OCI-LY3 (cell line): ENCODE data around the gene KLHL42.

Experiments used
- H2AFZ ChIP-seq: fragments of 200-600, 300-600 bp; shearing (Covaris generic); 2 replicates; pipeline ENCODE4 v1.6.0; 2014; ENCODE audit warnings: antibody characterized with exemption, low read depth, low read length
- H3K27ac ChIP-seq: fragments of 200-600, 300-600 bp; sonication (generic); 2 replicates; pipeline ENCODE4 v1.5.1; 2014; ENCODE audit warnings: mild to moderate bottlenecking, low read length, moderate library complexity, mixed read lengths
- H3K27me3 ChIP-seq: fragments of 200-600, 300-600 bp; sonication (generic); 2 replicates; pipeline ENCODE4 v1.6.1; 2014; ENCODE audit warnings: low read depth, low read length, mixed read lengths
- H3K36me3 ChIP-seq: fragments of 200-600, 300-600 bp; sonication (generic); replicated peaks from 2 replicates; pipeline ENCODE3; 2014; ENCODE audit warnings: low read depth, low read length, mixed read lengths
- H3K4me1 ChIP-seq: fragments of 300-600, 200-600 bp; sonication (generic); 2 replicates; pipeline ENCODE4 v1.6.1; 2014; ENCODE audit warnings: low read length, mixed read lengths
- H3K4me2 ChIP-seq: fragments of 200-600, 300-600 bp; sonication (generic); 2 replicates; pipeline ENCODE4 v1.6.1; 2014; ENCODE audit warnings: low read length, mixed read lengths
- H3K4me3 ChIP-seq: fragments of 300-600, 200-600 bp; sonication (generic); 2 replicates; pipeline ENCODE4 v1.5.1; 2014; ENCODE audit warnings: antibody characterized with exemption, mild to moderate bottlenecking, low read length, moderate library complexity
- H3K79me2 ChIP-seq: fragments of 300-600, 200-600 bp; shearing (Covaris generic); 2 replicates; pipeline ENCODE4 v1.6.1; 2014; ENCODE audit warnings: mild to moderate bottlenecking, low read length, mixed read lengths
- H3K9ac ChIP-seq: fragments of 300-600, 200-600 bp; shearing (Covaris generic); 2 replicates; pipeline ENCODE4 v1.6.0; 2014; ENCODE audit warnings: mild to moderate bottlenecking, low read length, moderate library complexity
- H3K9me3 ChIP-seq: fragments of 200-600, 300-600 bp; shearing (Covaris generic); 2 replicates; pipeline ENCODE4 v1.6.1; 2014; ENCODE audit warnings: low read length, mixed read lengths; ENCODE audit not compliant: insufficient read depth
- H4K20me1 ChIP-seq: fragments of 200-600, 300-600 bp; sonication (generic); 2 replicates; pipeline ENCODE4 v1.6.1; 2016; ENCODE audit warnings: low read length, mixed read lengths; ENCODE audit not compliant: insufficient read depth
- EZH2phosphoT487 ChIP-seq: fragments of 200-600 bp; shearing (Covaris generic); IDR thresholded peaks from 2 replicates; pipeline ENCODE4 v1.6.1; 2018; ENCODE audit warnings: antibody characterized with exemption, mixed run types, low read depth
- TF ChIP-seq, protein P1 (sequence below): fragments of 200-600, 300-600 bp; sonication (generic); IDR thresholded peaks from 2 replicates; pipeline ENCODE4 v1.5.1; 2014; ENCODE audit warnings: antibody characterized with exemption, low read length, low read depth

KLHL42 gene

DNA sequence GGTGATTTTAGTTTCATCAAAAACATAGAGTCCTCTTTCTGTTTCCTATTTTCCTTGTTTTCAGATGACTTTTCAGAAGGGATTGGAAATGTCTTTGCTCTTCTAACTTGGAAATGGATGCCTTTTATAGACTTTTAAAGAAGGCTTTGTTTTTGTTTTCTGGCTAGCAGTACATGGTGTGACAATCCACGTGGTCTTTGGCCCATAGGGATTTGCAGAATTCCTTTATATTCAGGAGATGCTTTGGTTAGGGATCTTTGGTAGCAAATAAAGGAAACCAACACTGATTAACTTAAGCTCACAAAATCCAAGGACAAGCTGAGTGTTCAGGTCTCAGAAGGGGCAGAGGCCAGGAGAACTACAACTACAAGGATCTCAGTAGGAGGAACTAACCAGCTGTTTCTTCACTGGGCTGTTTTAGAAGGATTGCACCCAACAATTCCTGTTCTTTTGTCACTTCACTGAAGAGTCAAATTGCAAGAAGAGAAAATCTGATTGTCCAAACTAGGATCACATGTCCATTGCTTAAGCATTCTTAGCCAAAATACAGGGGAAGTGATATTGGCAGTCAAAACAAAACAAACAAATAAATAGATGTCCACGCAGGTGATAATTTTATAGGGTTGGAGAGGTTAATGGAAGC lies 58.6 kb downstream of the KLHL42 start:
- no peak overlapping the region for H2AFZ ChIP-seq
- H3K4me3 ChIP-seq: no peak overlapping the region
- H3K27ac ChIP-seq: no peak overlapping the region
- no peaks in the 10 kb centered on the region for H3K79me2 ChIP-seq
- H3K4me1 ChIP-seq: peaks cover 20% of the 10 kb centered on the region
- H3K9ac ChIP-seq: no peak overlapping the region
- H3K27me3 ChIP-seq: no peaks in the 10 kb centered on the region
- H3K4me2 ChIP-seq: no peak overlapping the region
- H4K20me1 ChIP-seq: no peaks in the 10 kb centered on the region
- TF ChIP-seq EZH2phosphoT487: no peak
- TF ChIP-seq, protein P1, sequence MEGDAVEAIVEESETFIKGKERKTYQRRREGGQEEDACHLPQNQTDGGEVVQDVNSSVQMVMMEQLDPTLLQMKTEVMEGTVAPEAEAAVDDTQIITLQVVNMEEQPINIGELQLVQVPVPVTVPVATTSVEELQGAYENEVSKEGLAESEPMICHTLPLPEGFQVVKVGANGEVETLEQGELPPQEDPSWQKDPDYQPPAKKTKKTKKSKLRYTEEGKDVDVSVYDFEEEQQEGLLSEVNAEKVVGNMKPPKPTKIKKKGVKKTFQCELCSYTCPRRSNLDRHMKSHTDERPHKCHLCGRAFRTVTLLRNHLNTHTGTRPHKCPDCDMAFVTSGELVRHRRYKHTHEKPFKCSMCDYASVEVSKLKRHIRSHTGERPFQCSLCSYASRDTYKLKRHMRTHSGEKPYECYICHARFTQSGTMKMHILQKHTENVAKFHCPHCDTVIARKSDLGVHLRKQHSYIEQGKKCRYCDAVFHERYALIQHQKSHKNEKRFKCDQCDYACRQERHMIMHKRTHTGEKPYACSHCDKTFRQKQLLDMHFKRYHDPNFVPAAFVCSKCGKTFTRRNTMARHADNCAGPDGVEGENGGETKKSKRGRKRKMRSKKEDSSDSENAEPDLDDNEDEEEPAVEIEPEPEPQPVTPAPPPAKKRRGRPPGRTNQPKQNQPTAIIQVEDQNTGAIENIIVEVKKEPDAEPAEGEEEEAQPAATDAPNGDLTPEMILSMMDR: no peak
- no peaks in the 10 kb centered on the region for H3K36me3 ChIP-seq
- H3K9me3 ChIP-seq: peaks cover 7% of the 10 kb centered on the region; the same call in 1 of the 2 replicates

DNA sequence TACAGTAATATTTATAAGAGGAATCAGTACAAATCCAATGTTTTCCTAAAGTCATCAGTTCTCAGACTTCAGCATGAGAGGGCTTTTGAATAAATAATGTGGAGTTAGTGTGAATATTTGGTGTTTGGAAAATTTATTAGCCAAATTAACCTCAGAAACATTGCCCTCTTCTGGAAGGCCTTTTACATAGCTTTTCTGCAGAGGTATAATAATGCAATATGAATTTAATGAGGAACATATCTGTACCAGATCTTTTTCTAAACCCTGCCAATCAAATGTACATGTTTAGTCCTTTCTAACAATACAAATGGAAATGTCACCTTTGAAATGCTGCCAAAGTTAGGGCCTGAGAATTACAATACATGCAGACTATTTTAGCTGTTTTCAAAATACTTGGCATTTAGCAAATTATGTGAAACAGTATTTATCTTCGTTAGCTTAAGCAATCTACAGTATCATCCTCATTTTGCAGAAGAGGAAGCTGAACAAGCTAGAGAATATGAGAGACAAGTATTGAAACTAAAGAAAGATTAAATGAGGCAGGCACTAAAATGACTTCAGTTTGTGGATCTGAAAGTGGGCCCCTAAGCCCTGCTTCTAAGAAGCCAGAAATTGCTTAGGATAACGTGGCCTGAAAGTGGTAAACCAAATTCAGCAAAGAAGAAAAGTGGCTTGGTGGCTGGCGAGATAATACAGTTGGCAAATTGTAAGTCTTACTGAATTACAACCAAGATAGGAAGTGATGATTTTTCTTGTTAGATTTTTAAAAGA lies 60.4 kb downstream of the KLHL42 start:
- H3K4me3 ChIP-seq: no peak overlapping the region
- no peaks in the 10 kb centered on the region for H4K20me1 ChIP-seq
- H3K4me2 ChIP-seq: peak overlapping the region; percentile 49
- H3K27me3 ChIP-seq: no peaks in the 10 kb centered on the region
- H3K36me3 ChIP-seq: no peaks in the 10 kb centered on the region
- peak overlapping the region; percentile 23 for H3K27ac ChIP-seq
- H3K9ac ChIP-seq: peak overlapping the region; percentile 12; the same call in 1 of the 2 replicates
- no peaks in the 10 kb centered on the region for H3K9me3 ChIP-seq
- peak overlapping the region; percentile 40 for H2AFZ ChIP-seq
- H3K4me1 ChIP-seq: peaks cover 35% of the 10 kb centered on the region
- TF ChIP-seq, protein P1: peak; percentile 37; the same call in 1 of the 2 replicates
- no peak for TF ChIP-seq EZH2phosphoT487
- H3K79me2 ChIP-seq: no peaks in the 10 kb centered on the region

DNA sequence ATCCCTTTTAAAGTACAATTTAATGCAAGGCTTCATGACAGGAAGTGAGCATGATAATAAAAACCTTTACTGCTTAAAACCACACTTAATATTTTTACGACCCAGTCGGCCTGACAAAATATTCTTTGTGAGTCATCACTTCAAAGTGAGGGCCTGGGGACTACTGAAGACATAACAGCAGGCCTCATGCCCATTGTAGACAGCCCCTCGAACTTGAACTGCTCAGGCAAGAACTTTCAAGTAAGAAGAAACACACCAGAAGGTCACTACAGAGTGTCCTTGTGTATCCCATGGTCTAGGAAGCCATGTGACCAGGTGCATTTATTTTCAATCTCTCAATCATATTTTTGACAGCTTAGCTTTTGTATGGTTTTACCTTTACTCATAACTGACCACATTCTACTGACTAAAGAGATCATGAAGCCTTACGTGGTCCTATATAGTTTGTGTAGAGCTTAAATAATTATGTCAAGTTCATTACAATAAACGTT lies 61.4 kb downstream of the KLHL42 start:
- Histone ChIP-seq H3K27me3 (no peaks in the 10 kb centered on the region), H4K20me1 (no peaks in the 10 kb centered on the region), H3K4me1 (peaks cover 35% of the 10 kb centered on the region), H3K79me2 (no peaks in the 10 kb centered on the region), H3K9ac (no peak overlapping the region), H3K36me3 (no peaks in the 10 kb centered on the region), H3K4me2 (no peak overlapping the region), H3K9me3 (no peaks in the 10 kb centered on the region), H3K27ac (no peak overlapping the region), H3K4me3 (no peak overlapping the region), H2AFZ (no peak overlapping the region)
- TF ChIP-seq EZH2phosphoT487: no peak
- TF ChIP-seq, protein P1: no peak

DNA sequence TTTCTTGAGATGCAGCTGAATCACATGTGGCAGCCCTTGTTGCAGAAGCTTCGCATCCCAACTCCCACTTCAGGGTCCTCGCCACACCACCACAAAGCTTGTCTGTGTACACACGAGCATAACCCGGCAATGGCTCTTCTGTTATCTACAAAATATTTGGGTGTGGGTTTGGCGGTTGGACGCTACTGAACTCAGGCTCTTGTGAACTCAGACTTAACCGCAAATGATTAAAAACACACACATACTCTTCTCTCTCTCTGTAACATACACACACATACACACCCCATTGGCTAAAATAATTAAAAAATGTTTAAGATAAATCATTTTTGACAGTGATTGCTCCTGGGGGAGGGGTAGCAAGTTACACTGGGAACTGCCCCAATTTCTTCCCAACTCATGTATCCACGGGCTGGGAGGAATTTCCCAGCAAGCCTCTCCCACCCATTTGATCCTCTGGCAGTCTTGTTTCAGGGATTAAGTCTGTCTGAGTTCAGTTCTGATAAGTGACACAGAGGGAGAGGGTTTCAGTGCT lies 63.7 kb downstream of the KLHL42 start:
- Histone ChIP-seq H2AFZ (peak overlapping the region; percentile 78), H3K9me3 (no peaks in the 10 kb centered on the region), H3K9ac (peak overlapping the region; percentile 44), H3K4me2 (peak overlapping the region; percentile 63), H3K36me3 (no peaks in the 10 kb centered on the region), H3K79me2 (no peaks in the 10 kb centered on the region), H3K4me1 (peaks cover 35% of the 10 kb centered on the region), H3K27ac (peak overlapping the region; percentile 5; the same call in 1 of the 2 replicates), H3K27me3 (no peaks in the 10 kb centered on the region), H3K4me3 (peak overlapping the region; percentile 58), H4K20me1 (no peaks in the 10 kb centered on the region)
- TF ChIP-seq EZH2phosphoT487: no peak
- TF ChIP-seq, protein P1: no peak
